ENCODE results near the gene OR6K6.

Gene OR6K6

DNA sequence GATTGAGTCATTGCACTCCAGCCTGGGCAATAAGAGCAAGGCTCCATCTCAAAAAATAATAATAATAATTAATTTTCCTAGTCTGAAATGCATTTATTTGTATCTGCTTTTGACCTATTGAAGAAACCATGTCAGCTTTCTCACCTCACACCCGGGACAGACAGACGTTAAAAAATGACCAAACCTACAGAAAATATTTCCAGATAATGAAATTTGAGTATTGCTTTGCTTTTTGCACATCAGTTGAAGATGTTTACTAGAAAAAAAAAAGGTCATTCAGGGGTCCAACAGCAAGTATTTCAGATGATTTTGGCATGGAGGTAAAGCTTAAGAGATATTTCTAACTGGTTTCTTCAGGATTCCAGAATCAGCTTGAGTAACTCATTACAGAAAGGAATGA lies at the start of gene OR6K6:
TSS of gene OR6K6 (plus strand) at position 301 of the 400 bp plus-strand sequence. CDS start 168 bp downstream, outside the sequence.
- no peak for DNase-seq

- no peak for DNase-seq
Measured at GRCh38 chr1:158706096-158706495, 48.4 kb upstream of the OR6K6 start.

DNA sequence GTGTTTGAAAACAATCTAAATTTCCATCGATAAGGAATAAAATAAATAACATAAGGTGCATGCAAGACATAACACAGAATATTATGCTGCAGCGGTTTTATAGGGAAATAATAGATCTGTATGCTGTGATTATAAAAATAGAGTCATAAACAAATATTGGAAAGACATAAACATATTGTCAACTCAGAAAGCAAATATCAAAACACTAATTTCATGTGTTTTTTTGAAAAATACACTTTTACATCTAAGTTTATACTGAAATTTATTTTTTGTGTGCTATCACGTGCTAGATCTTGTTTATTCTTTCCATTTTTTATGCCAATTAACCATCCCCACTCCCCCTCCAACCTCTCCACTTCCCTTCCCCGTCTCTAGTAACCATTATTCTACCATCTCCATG lies 43.4 kb upstream of the OR6K6 start:
- no peak for DNase-seq

DNA sequence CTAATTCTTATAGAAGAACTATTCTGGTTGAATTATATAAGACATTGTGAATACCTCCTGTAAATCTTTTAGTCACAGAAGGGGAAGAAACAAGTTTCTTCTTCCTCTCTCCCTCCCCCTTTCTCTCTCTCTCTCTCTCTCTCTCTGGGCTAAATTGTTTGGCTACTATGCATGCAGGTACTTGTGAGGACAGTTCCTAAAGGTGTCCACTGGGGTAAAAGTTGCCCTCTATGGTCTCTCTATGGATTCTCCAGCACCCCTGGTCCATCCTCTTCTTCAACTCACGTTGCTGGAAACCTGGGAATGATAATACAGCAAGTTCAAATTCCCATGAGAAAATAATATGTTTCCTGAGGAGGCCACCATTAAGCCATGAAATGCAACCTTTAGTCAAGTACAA lies 39.8 kb upstream of the OR6K6 start:
- no peak for DNase-seq

DNA sequence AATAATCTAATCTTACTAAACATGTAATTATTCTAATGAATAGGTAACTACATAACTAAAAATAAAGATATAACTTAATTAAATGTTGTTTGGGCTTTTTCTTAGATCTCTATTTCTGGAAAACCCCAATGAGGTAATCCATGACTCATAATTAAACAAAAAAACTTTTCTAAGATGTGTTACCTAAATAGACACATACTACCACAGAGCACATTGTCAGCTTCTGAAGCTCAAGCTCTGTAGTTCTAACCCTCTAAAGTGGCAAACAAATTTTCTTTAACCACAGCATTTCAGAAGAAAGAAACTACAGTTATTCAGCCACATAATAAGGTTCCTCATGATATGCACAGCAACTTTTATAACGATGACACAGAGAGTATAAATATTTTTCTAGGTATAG lies 38.2 kb upstream of the OR6K6 start:
- DNase-seq: no peak

GRCh38 chr1:158717344-158717743 lies 37.2 kb upstream of the OR6K6 start:
- no peak for DNase-seq

DNA sequence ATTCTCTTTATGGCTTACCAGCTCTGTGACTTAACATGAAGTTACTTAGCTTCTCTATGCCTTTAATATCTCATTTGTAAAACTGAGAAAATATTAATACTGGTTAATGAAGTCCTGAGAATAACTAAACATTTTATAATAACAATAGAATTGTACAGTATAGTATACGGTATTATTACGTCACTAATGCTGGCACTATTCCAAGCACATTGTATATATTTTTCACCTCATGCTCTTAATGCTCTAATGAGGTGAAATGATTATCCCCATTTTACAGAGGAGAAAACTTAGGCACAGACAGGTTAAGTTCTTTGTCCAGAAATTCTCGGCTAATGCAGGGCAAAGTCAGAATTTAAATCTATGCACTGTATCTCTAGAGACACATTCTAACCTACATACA lies 34.9 kb upstream of the OR6K6 start:
- DNase-seq: no peak

DNA sequence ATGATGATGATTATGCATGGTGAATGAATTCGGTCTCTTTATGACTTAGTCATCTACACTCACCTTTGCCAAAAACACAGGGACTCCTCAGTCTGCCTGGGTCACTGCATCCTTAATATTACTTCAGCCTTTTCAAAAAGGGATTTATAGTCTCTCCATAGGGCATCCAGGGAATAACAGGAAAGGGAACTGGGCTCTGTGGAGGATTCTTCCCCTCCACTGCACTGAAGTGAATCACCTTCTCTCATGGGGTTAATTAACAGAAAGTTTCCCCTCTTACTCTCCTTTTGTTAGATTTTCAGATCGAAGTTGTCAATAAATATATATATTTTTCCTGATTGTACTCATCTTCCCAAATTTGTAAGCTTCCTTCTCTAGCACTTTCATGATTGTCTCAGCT lies 33.9 kb upstream of the OR6K6 start, which contains the start of gene OR6K3:
TSS of gene OR6K3 (minus strand) at position 101 of the 400 bp plus-strand sequence. CDS start 2,605 bp downstream, outside the sequence.
- no peak for DNase-seq

GRCh38 chr1:158724442-158724841 lies 30.1 kb upstream of the OR6K6 start:
- DNase-seq: no peak

- no peak for DNase-seq
Measured at GRCh38 chr1:158728510-158729225, 25.9 kb upstream of the OR6K6 start.

- DNase-seq: no peak
Measured at GRCh38 chr1:158730453-158730852, 24.1 kb upstream of the OR6K6 start.

DNA sequence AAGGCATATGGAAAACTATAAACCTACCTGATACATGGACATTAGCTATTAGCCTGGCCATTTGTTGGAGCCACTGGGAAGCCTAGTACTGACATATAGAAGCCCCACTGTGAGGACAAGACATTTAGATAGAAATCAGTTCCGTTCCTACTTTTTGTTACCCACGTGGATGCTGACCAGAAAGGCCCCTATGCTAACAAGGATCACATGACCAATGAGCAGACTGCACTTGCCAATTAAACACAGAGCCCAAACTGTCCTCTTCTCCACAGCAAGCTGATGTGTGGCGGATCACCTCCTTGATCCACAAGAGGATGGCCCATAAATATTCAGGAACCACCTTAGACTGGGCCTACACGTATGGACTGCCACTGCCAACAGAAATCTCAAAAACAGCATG lies 22.8 kb upstream of the OR6K6 start:
- no peak for DNase-seq

DNA sequence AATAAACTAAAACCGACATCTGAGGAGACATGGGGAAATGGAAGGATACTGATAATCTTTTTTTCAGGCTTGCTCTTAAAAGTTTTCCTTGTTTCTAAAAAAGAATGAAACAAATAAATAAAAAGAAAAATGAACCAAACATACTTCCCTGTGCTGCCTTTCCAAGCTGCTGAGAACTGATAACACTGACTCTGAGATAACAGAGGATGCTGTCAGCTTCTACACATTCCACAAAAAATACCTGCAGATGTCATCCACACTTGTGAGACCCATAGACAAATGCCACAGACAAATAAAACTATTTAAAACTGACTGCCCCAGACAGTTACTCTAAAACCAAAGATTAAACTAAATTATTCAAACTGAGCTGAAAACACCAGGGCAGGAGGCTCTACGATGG lies 22.0 kb upstream of the OR6K6 start:
- no peak for DNase-seq

- DNase-seq: no peak
Measured at GRCh38 chr1:158735848-158736247, 18.7 kb upstream of the OR6K6 start.

GRCh38 chr1:158752155-158752712 lies 2.3 kb upstream of the OR6K6 start:
- no peak for DNase-seq

DNA sequence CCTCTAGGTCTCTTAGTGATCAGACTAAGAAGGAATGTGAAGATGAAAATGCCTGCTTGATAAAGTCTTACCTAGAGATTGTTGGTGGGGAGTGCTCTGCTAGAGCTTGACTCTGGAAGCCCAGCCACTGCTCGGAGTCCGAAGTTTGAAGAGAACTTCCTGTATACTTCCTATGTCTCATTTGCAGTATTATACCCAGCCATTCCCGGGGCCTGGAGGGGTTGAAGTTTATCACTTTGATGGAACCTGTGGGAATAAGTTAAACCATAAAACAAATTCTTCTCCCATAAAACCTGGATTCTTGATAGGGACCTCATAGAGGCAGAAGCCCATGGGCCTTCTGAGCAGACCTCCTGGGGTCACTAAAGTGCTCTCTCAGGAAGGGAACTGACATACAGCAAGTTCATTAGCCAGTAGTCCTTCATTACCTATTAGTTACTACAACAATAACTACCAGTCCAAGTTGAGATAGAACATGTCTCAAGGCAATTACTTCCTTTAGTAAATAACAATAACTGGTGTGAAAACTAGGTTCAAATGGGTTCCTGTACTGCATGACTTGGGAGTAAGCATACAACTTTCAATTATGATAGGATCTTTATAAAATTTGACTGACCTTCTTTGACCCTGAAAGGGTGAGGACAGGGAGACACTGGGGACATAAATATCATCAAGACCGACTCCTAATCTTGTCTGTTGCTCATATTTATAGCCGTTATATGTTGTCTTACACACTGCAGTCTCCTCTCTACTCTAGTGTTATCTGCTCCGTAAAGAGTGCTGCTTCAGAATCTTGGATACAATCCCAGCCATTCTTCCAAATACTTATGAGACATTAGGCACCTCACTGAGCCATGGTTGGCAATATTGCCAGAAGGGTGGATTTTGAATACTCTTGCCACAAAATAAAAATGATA lies 17.7 kb downstream of the OR6K6 start, which contains the start of gene OR6N1:
TSS of gene OR6N1 (minus strand) at position 246 of the 917 bp plus-strand sequence. CDS start 5,513 bp downstream, outside the sequence.
- DNase-seq: no peak

- DNase-seq: no peak
Measured at GRCh38 chr1:158781104-158781503, 26.6 kb downstream of the OR6K6 start, which contains the start of gene OR6N2. Gene OR6N2, minus strand, starts transcription at chr1:158781204. Its CDS starts 3,569 bp downstream, at chr1:158777635.

DNA sequence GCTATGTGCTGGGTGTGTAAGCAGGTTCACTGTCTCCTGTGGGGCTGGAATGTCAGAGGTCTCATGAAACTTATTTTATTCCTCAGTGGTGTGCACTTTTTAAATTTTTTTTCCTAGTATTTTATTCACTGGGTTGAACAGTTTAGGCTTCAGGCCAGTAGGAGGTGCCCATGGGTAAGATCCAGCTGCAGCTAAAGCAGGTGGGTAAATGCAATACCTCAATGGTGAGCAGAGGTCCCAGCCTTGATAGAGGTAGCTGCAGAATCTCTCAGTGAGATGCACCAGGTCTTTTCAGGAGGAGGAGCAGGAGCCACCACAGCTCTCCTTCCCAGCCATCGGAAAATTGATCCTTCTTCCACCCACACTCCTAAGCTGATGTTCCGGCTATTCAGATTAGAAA lies 39.1 kb downstream of the OR6K6 start:
- DNase-seq: no peak

GRCh38 chr1:158794247-158794646 lies 39.7 kb downstream of the OR6K6 start:
- no peak for DNase-seq

- DNase-seq: no peak
Measured at GRCh38 chr1:158798531-158798930, 44.0 kb downstream of the OR6K6 start.

DNA sequence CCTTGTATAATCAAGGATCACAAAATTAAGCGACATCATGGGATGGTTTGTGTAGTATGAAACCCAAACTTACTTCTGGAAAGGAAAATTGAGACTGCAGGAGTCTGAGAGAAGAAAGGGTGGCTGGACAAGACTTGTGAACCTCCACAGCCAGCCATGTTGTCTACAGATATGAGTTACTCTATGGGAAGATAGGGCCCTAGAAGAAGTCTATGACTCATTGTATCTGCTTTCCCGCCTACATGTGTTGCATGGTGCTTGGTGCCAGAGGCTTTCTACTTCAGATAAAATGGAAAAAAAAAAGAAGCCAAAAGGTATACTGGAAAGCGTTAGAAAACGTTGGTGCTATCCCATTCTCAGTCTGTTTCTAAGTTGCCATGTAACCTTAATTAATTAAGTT lies 45.2 kb downstream of the OR6K6 start:
- DNase-seq: no peak

- DNase-seq: no peak
Measured at GRCh38 chr1:158800526-158800925, 46.0 kb downstream of the OR6K6 start.

DNA sequence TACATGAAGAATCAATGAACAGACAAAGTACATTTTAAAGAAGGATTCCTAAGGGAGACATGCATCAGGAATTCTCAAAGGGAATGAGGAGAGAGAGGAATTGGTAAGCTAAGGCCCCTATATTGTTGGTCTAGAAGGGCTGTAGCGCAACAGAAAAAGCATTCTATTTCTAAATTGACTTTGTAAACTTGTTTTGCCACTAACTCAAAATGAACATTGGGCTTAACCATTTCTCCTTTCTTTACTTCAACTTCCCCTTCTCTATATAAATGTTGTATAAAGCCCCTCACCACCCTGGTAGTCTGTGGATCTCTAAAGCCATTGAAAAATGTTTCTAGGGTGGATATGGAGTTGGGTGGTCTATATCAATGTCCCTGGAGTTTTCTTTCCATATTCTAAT lies 46.9 kb downstream of the OR6K6 start:
- no peak for DNase-seq

Measured in activated CD8-positive, alpha-beta memory T cell treated with anti-CD3 and anti-CD28 coated beads for 24 hours (primary cell).